ENCODE results near the gene TXNDC11. TPM values are rescaled to one million over a fixed set of nuclear protein-coding genes. Genes with fewer than 3 reads are reported as not detected.
A peak's percentile ranks its signal among the peaks of the same experiment; 100 is the strongest.

TXNDC11 gene
- total RNA-seq, 1 experiment from 2014 or later, result 11.1 TPM

DNA sequence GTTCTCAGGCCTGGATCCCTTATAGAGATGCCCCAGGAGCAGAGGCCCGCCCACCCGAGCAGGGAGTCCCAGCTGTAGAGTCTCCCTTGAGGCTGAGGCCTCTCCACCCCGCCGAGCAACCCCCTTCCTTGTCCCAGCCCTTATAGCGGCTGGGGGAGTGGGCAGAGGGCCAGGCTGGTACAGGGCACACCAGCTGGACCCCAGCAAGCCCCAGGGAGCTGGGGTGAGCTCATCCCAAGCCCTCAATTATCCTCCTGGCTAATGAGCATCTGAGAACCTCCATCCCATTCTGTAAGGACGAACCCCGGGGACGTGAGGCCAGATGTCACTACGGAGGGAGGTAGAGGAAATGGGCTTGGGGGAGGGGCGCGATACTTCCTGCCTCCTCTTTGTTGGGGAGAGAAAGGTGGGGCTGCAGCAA is 77.6 kb downstream of the TXNDC11 start (continued):
- TF ChIP-seq, protein P1, sequence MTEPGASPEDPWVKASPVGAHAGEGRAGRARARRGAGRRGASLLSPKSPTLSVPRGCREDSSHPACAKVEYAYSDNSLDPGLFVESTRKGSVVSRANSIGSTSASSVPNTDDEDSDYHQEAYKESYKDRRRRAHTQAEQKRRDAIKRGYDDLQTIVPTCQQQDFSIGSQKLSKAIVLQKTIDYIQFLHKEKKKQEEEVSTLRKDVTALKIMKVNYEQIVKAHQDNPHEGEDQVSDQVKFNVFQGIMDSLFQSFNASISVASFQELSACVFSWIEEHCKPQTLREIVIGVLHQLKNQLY (CRISPR knock-in tag; IDR thresholded peaks at IDR 0.05), result no peak
- TF ChIP-seq JAZF1 (CRISPR knock-in tag; IDR thresholded peaks at IDR 0.05) (no peak), NFE2L1 (CRISPR knock-in tag; IDR thresholded peaks at IDR 0.05) (no peak), TEAD1 (CRISPR knock-in tag; IDR thresholded peaks at IDR 0.05) (peak; percentile 51; the same call in 1 of the 2 replicates), RORB (CRISPR knock-in tag; IDR thresholded peaks at IDR 0.05) (no peak), ETV6 (CRISPR knock-in tag; IDR thresholded peaks at IDR 0.05) (no peak), IRF2 (CRISPR knock-in tag; IDR thresholded peaks at IDR 0.05; ENCODE audit: borderline replicate concordance, low read depth) (no peak), ZBTB21 (CRISPR knock-in tag; IDR thresholded peaks at IDR 0.05; ENCODE audit: borderline replicate concordance) (0 out of 2 replicates have a peak, but pooled peaks have one; percentile 21), MXD4 (CRISPR knock-in tag; IDR thresholded peaks at IDR 0.05; ENCODE audit: borderline replicate concordance) (no peak), CBFB (CRISPR knock-in tag; IDR thresholded peaks at IDR 0.05; ENCODE audit: low read depth) (no peak), NR3C1 (CRISPR knock-in tag; conservative IDR thresholded peaks at IDR 0.05; ENCODE audit: low read depth) (0 out of 2 replicates have a peak, but pooled peaks have one; percentile 46), EMX1 (CRISPR knock-in tag; IDR thresholded peaks at IDR 0.05) (no peak), SMAD3 (CRISPR knock-in tag; IDR thresholded peaks at IDR 0.05; ENCODE audit: borderline replicate concordance) (no peak), GABPB1 (CRISPR knock-in tag; IDR thresholded peaks at IDR 0.05) (no peak), MYBL2 (CRISPR knock-in tag; IDR thresholded peaks at IDR 0.05) (no peak), ZNF416 (CRISPR knock-in tag; IDR thresholded peaks at IDR 0.05) (no peak)
- TF ChIP-seq, protein P2, sequence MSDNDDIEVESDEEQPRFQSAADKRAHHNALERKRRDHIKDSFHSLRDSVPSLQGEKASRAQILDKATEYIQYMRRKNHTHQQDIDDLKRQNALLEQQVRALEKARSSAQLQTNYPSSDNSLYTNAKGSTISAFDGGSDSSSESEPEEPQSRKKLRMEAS (CRISPR knock-in tag; IDR thresholded peaks at IDR 0.05), result 0 out of 2 replicates have a peak, but pooled peaks have one; percentile 36
- TF ChIP-seq, protein P3, sequence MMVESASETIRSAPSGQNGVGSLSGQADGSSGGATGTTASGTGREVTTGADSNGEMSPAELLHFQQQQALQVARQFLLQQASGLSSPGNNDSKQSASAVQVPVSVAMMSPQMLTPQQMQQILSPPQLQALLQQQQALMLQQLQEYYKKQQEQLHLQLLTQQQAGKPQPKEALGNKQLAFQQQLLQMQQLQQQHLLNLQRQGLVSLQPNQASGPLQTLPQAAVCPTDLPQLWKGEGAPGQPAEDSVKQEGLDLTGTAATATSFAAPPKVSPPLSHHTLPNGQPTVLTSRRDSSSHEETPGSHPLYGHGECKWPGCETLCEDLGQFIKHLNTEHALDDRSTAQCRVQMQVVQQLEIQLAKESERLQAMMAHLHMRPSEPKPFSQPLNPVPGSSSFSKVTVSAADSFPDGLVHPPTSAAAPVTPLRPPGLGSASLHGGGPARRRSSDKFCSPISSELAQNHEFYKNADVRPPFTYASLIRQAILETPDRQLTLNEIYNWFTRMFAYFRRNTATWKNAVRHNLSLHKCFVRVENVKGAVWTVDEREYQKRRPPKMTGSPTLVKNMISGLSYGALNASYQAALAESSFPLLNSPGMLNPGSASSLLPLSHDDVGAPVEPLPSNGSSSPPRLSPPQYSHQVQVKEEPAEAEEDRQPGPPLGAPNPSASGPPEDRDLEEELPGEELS (CRISPR knock-in tag; IDR thresholded peaks at IDR 0.05), result no peak
- TF ChIP-seq, protein P4, sequence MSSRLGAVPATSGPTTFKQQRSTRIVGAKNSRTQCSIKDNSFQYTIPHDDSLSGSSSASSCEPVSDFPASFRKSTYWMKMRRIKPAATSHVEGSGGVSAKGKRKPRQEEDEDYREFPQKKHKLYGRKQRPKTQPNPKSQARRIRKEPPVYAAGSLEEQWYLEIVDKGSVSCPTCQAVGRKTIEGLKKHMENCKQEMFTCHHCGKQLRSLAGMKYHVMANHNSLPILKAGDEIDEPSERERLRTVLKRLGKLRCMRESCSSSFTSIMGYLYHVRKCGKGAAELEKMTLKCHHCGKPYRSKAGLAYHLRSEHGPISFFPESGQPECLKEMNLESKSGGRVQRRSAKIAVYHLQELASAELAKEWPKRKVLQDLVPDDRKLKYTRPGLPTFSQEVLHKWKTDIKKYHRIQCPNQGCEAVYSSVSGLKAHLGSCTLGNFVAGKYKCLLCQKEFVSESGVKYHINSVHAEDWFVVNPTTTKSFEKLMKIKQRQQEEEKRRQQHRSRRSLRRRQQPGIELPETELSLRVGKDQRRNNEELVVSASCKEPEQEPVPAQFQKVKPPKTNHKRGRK (CRISPR knock-in tag; IDR thresholded peaks at IDR 0.05; ENCODE audit: borderline replicate concordance), result no peak
- TF ChIP-seq, protein P5, sequence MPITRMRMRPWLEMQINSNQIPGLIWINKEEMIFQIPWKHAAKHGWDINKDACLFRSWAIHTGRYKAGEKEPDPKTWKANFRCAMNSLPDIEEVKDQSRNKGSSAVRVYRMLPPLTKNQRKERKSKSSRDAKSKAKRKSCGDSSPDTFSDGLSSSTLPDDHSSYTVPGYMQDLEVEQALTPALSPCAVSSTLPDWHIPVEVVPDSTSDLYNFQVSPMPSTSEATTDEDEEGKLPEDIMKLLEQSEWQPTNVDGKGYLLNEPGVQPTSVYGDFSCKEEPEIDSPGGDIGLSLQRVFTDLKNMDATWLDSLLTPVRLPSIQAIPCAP (CRISPR knock-in tag; IDR thresholded peaks at IDR 0.05), result no peak
- TF ChIP-seq, protein P6, sequence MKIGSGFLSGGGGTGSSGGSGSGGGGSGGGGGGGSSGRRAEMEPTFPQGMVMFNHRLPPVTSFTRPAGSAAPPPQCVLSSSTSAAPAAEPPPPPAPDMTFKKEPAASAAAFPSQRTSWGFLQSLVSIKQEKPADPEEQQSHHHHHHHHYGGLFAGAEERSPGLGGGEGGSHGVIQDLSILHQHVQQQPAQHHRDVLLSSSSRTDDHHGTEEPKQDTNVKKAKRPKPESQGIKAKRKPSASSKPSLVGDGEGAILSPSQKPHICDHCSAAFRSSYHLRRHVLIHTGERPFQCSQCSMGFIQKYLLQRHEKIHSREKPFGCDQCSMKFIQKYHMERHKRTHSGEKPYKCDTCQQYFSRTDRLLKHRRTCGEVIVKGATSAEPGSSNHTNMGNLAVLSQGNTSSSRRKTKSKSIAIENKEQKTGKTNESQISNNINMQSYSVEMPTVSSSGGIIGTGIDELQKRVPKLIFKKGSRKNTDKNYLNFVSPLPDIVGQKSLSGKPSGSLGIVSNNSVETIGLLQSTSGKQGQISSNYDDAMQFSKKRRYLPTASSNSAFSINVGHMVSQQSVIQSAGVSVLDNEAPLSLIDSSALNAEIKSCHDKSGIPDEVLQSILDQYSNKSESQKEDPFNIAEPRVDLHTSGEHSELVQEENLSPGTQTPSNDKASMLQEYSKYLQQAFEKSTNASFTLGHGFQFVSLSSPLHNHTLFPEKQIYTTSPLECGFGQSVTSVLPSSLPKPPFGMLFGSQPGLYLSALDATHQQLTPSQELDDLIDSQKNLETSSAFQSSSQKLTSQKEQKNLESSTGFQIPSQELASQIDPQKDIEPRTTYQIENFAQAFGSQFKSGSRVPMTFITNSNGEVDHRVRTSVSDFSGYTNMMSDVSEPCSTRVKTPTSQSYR (CRISPR knock-in tag; IDR thresholded peaks at IDR 0.05), result peak; percentile 91
- TF ChIP-seq, protein P7, sequence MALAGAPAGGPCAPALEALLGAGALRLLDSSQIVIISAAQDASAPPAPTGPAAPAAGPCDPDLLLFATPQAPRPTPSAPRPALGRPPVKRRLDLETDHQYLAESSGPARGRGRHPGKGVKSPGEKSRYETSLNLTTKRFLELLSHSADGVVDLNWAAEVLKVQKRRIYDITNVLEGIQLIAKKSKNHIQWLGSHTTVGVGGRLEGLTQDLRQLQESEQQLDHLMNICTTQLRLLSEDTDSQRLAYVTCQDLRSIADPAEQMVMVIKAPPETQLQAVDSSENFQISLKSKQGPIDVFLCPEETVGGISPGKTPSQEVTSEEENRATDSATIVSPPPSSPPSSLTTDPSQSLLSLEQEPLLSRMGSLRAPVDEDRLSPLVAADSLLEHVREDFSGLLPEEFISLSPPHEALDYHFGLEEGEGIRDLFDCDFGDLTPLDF (CRISPR knock-in tag; IDR thresholded peaks at IDR 0.05), result no peak
- TF ChIP-seq, protein P8, sequence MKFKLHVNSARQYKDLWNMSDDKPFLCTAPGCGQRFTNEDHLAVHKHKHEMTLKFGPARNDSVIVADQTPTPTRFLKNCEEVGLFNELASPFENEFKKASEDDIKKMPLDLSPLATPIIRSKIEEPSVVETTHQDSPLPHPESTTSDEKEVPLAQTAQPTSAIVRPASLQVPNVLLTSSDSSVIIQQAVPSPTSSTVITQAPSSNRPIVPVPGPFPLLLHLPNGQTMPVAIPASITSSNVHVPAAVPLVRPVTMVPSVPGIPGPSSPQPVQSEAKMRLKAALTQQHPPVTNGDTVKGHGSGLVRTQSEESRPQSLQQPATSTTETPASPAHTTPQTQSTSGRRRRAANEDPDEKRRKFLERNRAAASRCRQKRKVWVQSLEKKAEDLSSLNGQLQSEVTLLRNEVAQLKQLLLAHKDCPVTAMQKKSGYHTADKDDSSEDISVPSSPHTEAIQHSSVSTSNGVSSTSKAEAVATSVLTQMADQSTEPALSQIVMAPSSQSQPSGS (CRISPR knock-in tag; IDR thresholded peaks at IDR 0.05; ENCODE audit: borderline replicate concordance, low read depth), result no peak
- TF ChIP-seq, protein P9, sequence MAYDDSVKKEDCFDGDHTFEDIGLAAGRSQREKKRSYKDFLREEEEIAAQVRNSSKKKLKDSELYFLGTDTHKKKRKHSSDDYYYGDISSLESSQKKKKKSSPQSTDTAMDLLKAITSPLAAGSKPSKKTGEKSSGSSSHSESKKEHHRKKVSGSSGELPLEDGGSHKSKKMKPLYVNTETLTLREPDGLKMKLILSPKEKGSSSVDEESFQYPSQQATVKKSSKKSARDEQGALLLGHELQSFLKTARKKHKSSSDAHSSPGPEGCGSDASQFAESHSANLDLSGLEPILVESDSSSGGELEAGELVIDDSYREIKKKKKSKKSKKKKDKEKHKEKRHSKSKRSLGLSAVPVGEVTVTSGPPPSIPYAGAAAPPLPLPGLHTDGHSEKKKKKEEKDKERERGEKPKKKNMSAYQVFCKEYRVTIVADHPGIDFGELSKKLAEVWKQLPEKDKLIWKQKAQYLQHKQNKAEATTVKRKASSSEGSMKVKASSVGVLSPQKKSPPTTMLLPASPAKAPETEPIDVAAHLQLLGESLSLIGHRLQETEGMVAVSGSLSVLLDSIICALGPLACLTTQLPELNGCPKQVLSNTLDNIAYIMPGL (CRISPR knock-in tag; IDR thresholded peaks at IDR 0.05), result no peak
